Spleen (tissue), 7 donors: Measurements from ENCODE around the gene IFNA7.

Experiments
- POLR2A ChIP-seq, 3 donors: fragments of 450-650 bp; IDR thresholded peaks; one replicate each; pipeline ENCODE4 v1.5.1; 2017; ENCODE audit warnings: antibody characterized with exemption in 3 of 3, mild to moderate bottlenecking in 1 of 3
- POLR2AphosphoS5 ChIP-seq, 3 donors: sonication (generic); formaldehyde crosslinking; IDR thresholded peaks; one replicate each; pipeline ENCODE4 v1.5.1; 2017; ENCODE audit warnings: antibody characterized with exemption in 3 of 3
- TF ChIP-seq, protein P1 (sequence below), 11 experiments: fragments of 200-600 bp in 7 of 11; fragments of 450-650 bp in 4 of 11; sonication (generic) in 4 of 11; IDR thresholded peaks in 8 of 11; conservative IDR thresholded peaks in 3 of 11; 1 replicate in 7 of 11; 2 replicates in 4 of 11; pipeline versions ENCODE4 v1.4.0 to v1.8.0; 2016 to 2021; ENCODE audit warnings: antibody characterized with exemption in 11 of 11, inconsistent platforms in 4 of 11, mild to moderate bottlenecking in 1 of 11
- donor health status: DM: no; HTN: no; CAD: no; lungs with moderate emphysema.
- donor health status: DM: no; HTN: no; CAD: no.
- donor health status: DM: no; HTN: no; CAD: no.

GRCh38 chr9:21153336-21154017 lies 48.5 kb downstream of the IFNA7 start:
- TF ChIP-seq, protein P1, sequence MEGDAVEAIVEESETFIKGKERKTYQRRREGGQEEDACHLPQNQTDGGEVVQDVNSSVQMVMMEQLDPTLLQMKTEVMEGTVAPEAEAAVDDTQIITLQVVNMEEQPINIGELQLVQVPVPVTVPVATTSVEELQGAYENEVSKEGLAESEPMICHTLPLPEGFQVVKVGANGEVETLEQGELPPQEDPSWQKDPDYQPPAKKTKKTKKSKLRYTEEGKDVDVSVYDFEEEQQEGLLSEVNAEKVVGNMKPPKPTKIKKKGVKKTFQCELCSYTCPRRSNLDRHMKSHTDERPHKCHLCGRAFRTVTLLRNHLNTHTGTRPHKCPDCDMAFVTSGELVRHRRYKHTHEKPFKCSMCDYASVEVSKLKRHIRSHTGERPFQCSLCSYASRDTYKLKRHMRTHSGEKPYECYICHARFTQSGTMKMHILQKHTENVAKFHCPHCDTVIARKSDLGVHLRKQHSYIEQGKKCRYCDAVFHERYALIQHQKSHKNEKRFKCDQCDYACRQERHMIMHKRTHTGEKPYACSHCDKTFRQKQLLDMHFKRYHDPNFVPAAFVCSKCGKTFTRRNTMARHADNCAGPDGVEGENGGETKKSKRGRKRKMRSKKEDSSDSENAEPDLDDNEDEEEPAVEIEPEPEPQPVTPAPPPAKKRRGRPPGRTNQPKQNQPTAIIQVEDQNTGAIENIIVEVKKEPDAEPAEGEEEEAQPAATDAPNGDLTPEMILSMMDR (IDR thresholded peaks at IDR 0.05 in 8 of 11, conservative IDR thresholded peaks at IDR 0.05 in 3 of 11), result no peak
- no peak for TF ChIP-seq POLR2A (IDR thresholded peaks at IDR 0.05)
- TF ChIP-seq POLR2AphosphoS5 (IDR thresholded peaks at IDR 0.05), result no peak
